Measurements from ENCODE around the gene FAM120B. TPM values are rescaled to one million over a fixed set of nuclear protein-coding genes. Genes with fewer than 3 reads are reported as not detected.

Gene FAM120B
- total RNA-seq, 1 experiment from 2014 or later = 15.2 TPM

- Mint-ChIP-seq H3K27me3 (ENCODE audit: low read depth) (0 out of 2 replicates have a peak, but pooled peaks cover 3% of the 10 kb centered on the region), H3K36me3 (no peaks in the 10 kb centered on the region), H3K9me3 (no peaks in the 10 kb centered on the region), H3K4me1 (peaks cover 19% of the 10 kb centered on the region), H3K4me3 (no peak overlapping the region), H3K27ac (no peak overlapping the region)
- TF ChIP-seq ZNF396 (CRISPR knock-in tag; IDR thresholded peaks at IDR 0.05; ENCODE audit: borderline replicate concordance) (no peak), NR1H2 (CRISPR knock-in tag; IDR thresholded peaks at IDR 0.05) (no peak), GRHL2 (CRISPR knock-in tag; IDR thresholded peaks at IDR 0.05; ENCODE audit: insufficient replicate concordance, severe bottlenecking) (no peak), FOXP1 (CRISPR knock-in tag; IDR thresholded peaks at IDR 0.05; ENCODE audit: borderline replicate concordance) (no peak), CTCF (IDR thresholded peaks at IDR 0.05) (no peak), CREM (CRISPR knock-in tag; IDR thresholded peaks at IDR 0.05) (no peak), JAZF1 (CRISPR knock-in tag; IDR thresholded peaks at IDR 0.05) (no peak), ZNF263 (CRISPR knock-in tag; IDR thresholded peaks at IDR 0.05; ENCODE audit: low read depth) (no peak), ZNF232 (CRISPR knock-in tag; IDR thresholded peaks at IDR 0.05) (no peak), ATF3 (CRISPR knock-in tag; conservative IDR thresholded peaks at IDR 0.05) (no peak), ZNF281 (CRISPR knock-in tag; IDR thresholded peaks at IDR 0.05) (no peak), ETV6 (CRISPR knock-in tag; IDR thresholded peaks at IDR 0.05) (no peak), ZMAT4 (CRISPR knock-in tag; IDR thresholded peaks at IDR 0.05) (no peak)
- CTCF ChIA-PET = no interaction called here
- POLR2A ChIA-PET = no interaction called here
- DNase-seq (ENCODE audit: low spot score) (no peak), ATAC-seq (no peak)
These were observed 114.5 kb downstream of the FAM120B start for GRCh38 chr6:170420791-170421776.

GRCh38 chr6:170421921-170422320, 115.4 kb downstream of the FAM120B start:
- no peak overlapping the region for H3K4me3 Mint-ChIP-seq
- H3K27ac Mint-ChIP-seq = no peak overlapping the region
- POLR2A ChIA-PET = no interaction called here
- peaks cover 19% of the 10 kb centered on the region for H3K4me1 Mint-ChIP-seq
- H3K9me3 Mint-ChIP-seq = no peaks in the 10 kb centered on the region
- no peak for DNase-seq (ENCODE audit: low spot score)
- ATAC-seq = no peak
- no peaks in the 10 kb centered on the region for H3K36me3 Mint-ChIP-seq
- H3K27me3 Mint-ChIP-seq (ENCODE audit: low read depth) = 0 out of 2 replicates have a peak, but pooled peaks cover 3% of the 10 kb centered on the region
- CTCF ChIA-PET = no interaction called here
- TF ChIP-seq NR3C1 (CRISPR knock-in tag; conservative IDR thresholded peaks at IDR 0.05; ENCODE audit: low read depth) = no peak

- no peaks in the 10 kb centered on the region for H3K9me3 Mint-ChIP-seq
- 0 out of 2 replicates have a peak overlapping the region, but pooled peaks have one; percentile 14 for H3K4me3 Mint-ChIP-seq
- DNase-seq (ENCODE audit: low spot score) (peak; percentile 72), ATAC-seq (peak; percentile 93)
- peaks cover 19% of the 10 kb centered on the region for H3K4me1 Mint-ChIP-seq
- H3K27me3 Mint-ChIP-seq (ENCODE audit: low read depth) = 0 out of 2 replicates have a peak, but pooled peaks cover 3% of the 10 kb centered on the region
- POLR2A ChIA-PET = interaction anchor here (1.1 kb wide), 1 partner anchor 85 kb away, joined by 3 read pairs; no protein-coding TSS in a partner anchor
- H3K27ac Mint-ChIP-seq = peak overlapping the region; percentile 65; the same call in 1 of the 2 replicates
- CTCF ChIA-PET = interaction anchor here (1.0 kb wide), 1 partner anchor 272 kb away, joined by 3 read pairs; no protein-coding TSS in a partner anchor
- H3K36me3 Mint-ChIP-seq = no peaks in the 10 kb centered on the region
- TF ChIP-seq AFF4 (CRISPR knock-in tag; IDR thresholded peaks at IDR 0.05; ENCODE audit: borderline replicate concordance) = no peak
- no peak for TF ChIP-seq RELA (CRISPR knock-in tag; IDR thresholded peaks at IDR 0.05; ENCODE audit: borderline replicate concordance)
These were observed 116.5 kb downstream of the FAM120B start for GRCh38 chr6:170423030-170423429.

Data from WTC11 (cell line).